DOHH2 (cell line): ENCODE data around the gene SLC16A8.

Source experiments
- CTCF ChIP-seq: fragments of 200-600 bp; sonication (generic); IDR thresholded peaks from one replicate; pipeline ENCODE4 v1.5.1; 2014; ENCODE audit warnings: antibody characterized with exemption, mild to moderate bottlenecking, low read depth, low read length; ENCODE audit not compliant: poor library complexity, severe bottlenecking
- EZH2phosphoT487 ChIP-seq: fragments of 200-600 bp; sonication (generic); IDR thresholded peaks from 2 replicates; pipeline ENCODE4 v1.6.1; 2017; ENCODE audit warnings: borderline replicate concordance, mild to moderate bottlenecking, antibody characterized with exemption, low read length, moderate library complexity, mixed read lengths

DNA sequence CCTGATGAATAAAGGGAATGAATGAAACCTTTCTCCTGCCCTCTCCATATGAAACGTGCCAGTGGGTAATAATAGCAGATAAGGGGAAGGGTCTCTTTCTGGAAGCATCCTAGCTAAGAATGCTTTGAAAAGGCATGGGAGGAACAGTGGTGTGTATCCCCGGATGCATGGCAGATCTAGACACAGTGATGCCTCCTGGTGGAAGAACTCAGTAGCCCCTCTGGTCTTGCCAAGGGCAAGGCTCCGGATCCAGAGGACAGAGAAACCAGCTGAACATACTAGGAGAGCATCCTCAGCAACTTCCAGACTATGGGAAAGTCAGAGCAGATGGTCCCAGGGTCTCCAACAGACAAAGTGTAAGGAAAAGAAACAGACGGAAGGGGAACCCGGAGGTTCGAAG lies 20.1 kb upstream of the SLC16A8 start:
- TF ChIP-seq CTCF (peak; percentile 57), EZH2phosphoT487 (no peak)
